DND-41 (cell line): ENCODE results near the gene CERK.

Experiments
- EZH2 ChIP-seq: IDR thresholded peaks from 3 replicates; pipeline ENCODE4 v1.6.1; 2012; ENCODE audit warnings: borderline replicate concordance, low read depth, mild to moderate bottlenecking, moderate library complexity, low read length, inconsistent platforms; ENCODE audit not compliant: severe bottlenecking
- TF ChIP-seq, protein P1 (sequence below): IDR thresholded peaks from 2 replicates; pipeline ENCODE4 v1.5.1; 2012; ENCODE audit warnings: borderline replicate concordance, low read length, moderate library complexity, mild to moderate bottlenecking; ENCODE audit not compliant: poor library complexity, severe bottlenecking; ENCODE audit errors: extremely low read depth

DNA sequence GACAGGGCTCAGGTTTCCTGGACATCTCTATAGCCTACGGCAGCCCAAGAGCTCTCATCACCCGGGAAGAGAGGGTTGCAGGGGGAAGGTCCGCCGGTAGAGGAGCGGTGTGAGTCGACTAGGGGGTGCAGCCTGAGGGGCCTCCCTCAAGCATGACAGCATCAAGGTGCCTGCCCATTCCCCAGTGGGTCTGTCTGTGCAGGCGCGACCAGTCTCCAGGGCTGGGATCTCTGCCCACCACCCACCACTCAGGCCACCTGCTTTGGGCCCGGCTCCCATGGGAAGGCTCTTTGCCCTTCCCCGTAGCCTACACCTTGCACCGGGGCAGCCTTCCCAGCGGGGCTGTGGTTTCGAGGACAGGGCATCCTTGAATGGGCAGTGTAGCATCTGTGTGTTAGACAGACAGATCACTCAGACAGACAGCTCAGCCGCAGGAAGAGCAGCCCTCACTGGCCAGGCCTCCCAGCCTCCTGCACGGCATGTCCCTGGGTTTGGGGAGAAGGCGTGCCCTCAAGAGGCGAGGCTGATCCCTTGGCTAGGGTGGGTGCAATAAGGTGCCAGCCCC is 29.2 kb downstream of the CERK start:
- TF ChIP-seq, protein P1, sequence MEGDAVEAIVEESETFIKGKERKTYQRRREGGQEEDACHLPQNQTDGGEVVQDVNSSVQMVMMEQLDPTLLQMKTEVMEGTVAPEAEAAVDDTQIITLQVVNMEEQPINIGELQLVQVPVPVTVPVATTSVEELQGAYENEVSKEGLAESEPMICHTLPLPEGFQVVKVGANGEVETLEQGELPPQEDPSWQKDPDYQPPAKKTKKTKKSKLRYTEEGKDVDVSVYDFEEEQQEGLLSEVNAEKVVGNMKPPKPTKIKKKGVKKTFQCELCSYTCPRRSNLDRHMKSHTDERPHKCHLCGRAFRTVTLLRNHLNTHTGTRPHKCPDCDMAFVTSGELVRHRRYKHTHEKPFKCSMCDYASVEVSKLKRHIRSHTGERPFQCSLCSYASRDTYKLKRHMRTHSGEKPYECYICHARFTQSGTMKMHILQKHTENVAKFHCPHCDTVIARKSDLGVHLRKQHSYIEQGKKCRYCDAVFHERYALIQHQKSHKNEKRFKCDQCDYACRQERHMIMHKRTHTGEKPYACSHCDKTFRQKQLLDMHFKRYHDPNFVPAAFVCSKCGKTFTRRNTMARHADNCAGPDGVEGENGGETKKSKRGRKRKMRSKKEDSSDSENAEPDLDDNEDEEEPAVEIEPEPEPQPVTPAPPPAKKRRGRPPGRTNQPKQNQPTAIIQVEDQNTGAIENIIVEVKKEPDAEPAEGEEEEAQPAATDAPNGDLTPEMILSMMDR, result no peak
- TF ChIP-seq EZH2, result no peak
